ENCODE results near the gene COL28A1.
A peak's percentile ranks its signal among the peaks of the same experiment; 100 is the strongest.

COL28A1 gene

DNA sequence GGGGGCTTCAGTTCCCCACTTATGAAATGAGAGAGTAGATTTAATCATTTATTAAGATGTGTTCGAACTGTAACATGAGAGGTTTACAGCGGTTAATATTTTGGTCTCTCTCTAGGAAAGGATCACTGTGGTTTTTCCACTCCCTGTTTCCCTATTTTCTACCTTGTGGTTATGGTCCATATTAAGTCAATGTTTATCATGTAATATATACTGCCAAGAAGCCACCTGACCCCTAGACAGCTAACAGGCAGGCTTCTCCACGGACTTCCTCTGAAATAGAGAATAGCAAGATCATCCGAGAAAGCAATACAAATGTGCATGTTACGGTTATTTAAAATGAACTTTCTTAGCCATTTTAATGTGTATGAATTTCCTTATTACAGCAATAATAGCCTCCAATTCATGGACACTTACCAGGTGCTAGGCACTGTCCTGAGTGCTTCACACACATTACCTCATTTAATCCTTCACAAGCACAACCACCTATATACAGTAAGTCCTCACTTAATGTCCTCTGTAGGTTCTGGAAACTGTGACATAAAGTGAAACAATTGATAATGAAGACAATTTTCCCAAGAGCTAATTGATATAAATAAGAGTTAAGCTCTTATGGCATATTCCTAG, 835 bp upstream of the COL28A1 start:
- no peak overlapping the region for H3K4me3 ChIP-seq (ENCODE audit: low read length)
- TF ChIP-seq, protein P1, sequence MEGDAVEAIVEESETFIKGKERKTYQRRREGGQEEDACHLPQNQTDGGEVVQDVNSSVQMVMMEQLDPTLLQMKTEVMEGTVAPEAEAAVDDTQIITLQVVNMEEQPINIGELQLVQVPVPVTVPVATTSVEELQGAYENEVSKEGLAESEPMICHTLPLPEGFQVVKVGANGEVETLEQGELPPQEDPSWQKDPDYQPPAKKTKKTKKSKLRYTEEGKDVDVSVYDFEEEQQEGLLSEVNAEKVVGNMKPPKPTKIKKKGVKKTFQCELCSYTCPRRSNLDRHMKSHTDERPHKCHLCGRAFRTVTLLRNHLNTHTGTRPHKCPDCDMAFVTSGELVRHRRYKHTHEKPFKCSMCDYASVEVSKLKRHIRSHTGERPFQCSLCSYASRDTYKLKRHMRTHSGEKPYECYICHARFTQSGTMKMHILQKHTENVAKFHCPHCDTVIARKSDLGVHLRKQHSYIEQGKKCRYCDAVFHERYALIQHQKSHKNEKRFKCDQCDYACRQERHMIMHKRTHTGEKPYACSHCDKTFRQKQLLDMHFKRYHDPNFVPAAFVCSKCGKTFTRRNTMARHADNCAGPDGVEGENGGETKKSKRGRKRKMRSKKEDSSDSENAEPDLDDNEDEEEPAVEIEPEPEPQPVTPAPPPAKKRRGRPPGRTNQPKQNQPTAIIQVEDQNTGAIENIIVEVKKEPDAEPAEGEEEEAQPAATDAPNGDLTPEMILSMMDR (conservative IDR thresholded peaks at IDR 0.05; ENCODE audit: low read length): no peak
- no peak for DNase-seq (ENCODE audit: low read depth)

DNA sequence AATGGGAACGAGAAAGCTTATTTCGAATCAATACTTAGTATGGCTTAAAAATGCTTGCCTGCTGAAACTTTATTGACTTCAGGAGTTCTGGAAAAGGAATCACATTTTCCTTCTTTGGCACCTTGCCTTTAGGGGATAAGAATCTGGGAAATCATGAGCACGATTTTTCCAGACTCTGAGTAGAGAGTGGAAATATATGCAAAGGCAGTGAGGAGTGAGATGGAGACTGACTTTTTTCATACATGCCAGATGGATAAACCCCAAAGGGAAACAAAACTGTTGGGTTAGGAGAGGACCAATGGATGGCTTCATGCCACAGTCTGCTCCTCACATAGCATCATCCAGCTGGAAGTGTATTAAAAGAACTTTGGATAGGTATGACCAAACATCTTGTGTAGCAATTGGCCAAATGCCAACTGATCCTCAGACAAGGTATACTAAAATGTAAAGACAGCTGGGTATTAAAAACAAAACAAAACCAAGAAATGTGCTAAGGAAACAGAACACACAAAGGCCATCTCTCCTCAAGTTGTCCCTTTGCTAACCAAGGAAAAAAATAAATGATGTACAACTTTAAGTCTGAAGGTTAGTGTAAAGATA, 1.7 kb downstream of the COL28A1 start:
- DNase-seq (ENCODE audit: low read depth): no peak
- TF ChIP-seq, protein P1 (conservative IDR thresholded peaks at IDR 0.05; ENCODE audit: low read length): no peak
- no peak overlapping the region for H3K4me3 ChIP-seq (ENCODE audit: low read length)

DNA sequence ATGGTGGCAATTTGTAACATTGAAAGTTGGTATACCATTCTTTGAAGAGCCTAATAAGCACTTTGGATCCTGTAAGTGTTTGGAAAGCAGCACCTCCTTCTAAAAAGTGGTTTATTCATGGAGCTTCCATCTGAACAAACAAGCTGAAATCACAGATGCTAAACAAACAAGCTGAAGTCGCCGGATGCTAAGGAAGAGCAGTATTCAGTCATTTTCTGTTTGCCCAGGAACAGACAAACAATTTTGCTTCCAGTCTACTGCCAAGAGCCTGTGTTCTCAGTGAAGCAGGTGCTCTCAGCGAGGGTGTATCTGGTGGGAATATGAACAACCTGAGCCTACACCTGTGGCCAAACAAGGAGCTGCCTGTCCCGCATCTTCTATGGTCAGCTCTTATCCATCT, 6.3 kb downstream of the COL28A1 start:
- H3K4me3 ChIP-seq (ENCODE audit: low read length): no peak overlapping the region
- DNase-seq (ENCODE audit: low read depth): no peak
- TF ChIP-seq, protein P1 (conservative IDR thresholded peaks at IDR 0.05; ENCODE audit: low read length): no peak

DNA sequence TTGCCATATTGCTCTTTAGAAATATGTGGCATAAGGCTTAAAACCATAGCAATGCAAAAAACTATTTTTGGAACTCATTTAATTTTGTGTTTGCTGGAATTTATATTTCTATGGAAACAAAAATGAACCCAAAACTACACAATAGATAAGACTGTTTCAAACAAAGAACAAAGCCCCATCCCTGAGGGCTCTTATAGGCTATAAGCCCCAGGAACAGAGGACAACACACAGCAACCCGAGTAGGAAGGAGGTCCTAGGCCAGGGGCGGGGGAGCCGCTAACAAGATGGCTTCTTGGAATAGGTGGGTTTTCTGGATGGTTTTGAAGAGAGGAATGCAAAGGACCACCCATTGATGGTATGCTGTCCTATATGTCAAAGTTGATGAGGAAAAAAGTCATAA, 8.6 kb downstream of the COL28A1 start:
- no peak overlapping the region for H3K4me3 ChIP-seq (ENCODE audit: low read length)
- DNase-seq (ENCODE audit: low read depth): no peak
- TF ChIP-seq, protein P1 (conservative IDR thresholded peaks at IDR 0.05; ENCODE audit: low read length): no peak

DNA sequence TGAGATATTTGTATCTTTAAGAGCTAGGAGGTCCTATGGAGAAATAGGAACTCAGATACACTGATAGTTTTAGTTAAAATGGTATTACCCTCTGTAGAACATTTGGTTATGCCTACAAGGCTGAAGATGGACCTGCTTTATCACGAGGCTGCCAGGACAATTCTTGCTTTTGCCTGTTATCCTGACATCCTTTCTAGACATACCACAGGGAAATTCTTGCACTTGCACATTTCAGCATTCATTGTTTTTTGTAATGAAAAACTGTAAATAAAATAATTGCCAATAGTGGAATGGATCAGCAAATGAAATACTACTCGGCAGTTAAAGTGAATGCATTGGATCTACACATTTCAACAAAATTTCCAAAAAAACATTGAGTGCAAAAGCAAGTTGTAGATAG, 9.7 kb downstream of the COL28A1 start:
- no peak overlapping the region for H3K4me3 ChIP-seq (ENCODE audit: low read length)
- no peak for DNase-seq (ENCODE audit: low read depth)
- TF ChIP-seq, protein P1 (conservative IDR thresholded peaks at IDR 0.05; ENCODE audit: low read length): no peak

DNA sequence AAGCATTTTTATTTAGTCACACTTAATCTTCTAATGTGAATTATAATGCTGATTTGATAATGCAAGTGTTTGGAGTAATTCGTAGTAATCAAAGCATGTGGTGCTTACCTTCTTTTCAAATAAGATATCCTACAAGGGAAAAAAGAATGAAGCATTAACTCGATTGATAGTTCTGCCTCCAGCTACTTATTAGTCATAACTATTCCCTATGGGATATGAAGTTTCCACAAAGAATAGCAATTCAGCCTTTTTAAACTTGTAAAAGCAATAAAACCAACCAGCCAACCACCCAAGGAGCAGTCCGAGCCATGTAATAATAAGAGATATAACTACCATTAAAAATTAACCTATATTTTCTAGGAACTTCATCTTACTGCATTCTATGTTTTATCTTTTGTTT, 11.6 kb downstream of the COL28A1 start:
- TF ChIP-seq, protein P1 (conservative IDR thresholded peaks at IDR 0.05; ENCODE audit: low read length): no peak

DNA sequence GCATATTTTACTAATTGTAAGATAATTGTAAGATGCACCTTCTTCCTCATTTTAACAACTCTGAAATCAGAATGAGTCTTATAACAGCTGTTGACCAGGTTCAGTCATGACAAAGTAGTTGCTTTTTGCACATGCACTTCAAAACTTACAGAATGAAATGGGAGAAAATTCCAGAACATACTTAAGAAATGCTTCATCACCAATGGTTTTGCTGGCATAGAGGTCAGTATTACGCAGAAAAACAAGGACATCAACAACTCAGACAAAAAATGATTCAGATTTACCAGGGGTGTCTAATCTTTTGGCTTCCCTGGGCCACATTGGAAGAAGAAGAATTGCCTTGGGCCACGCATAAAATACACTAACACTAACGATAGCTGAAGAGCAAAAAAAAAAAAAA, 13.3 kb downstream of the COL28A1 start:
- TF ChIP-seq, protein P1 (conservative IDR thresholded peaks at IDR 0.05; ENCODE audit: low read length): no peak
- no peak overlapping the region for H3K4me3 ChIP-seq (ENCODE audit: low read length)
- DNase-seq (ENCODE audit: low read depth): peak; percentile 54

More for the DNA sequence above, 11.6 kb downstream of the COL28A1 start:
- no peak overlapping the region for H3K4me3 ChIP-seq (ENCODE audit: low read length)
- DNase-seq (ENCODE audit: low read depth): no peak

All from AG10803 (cell line).